ENCODE results near the gene CABCOCO1.

CABCOCO1 gene, protein sequence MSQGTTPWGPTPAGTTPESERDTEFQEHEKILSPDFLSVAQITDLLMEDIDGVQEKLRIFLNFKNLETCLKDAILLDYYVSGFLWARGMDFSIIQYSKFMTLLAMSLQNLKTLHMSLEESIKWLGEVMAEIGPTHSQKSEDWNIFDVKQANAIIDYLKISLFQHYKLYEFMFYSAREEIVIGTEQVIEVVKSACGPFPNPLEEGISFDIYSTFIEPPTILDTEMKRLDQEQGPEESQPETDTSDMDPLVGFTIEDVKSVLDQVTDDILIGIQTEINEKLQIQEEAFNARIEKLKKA

GRCh38 chr10:61662794-61663259, at the start of gene CABCOCO1:
Gene CABCOCO1, plus strand, starts transcription at chr10:61662929. Its CDS starts 44 bp downstream, at chr10:61662973.
- no peak for DNase-seq (ENCODE audit: low read depth)
- H3K4me3 ChIP-seq (ENCODE audit: low read depth, low read length), result peak within 1 kb of the TSS; percentile 69

DNA sequence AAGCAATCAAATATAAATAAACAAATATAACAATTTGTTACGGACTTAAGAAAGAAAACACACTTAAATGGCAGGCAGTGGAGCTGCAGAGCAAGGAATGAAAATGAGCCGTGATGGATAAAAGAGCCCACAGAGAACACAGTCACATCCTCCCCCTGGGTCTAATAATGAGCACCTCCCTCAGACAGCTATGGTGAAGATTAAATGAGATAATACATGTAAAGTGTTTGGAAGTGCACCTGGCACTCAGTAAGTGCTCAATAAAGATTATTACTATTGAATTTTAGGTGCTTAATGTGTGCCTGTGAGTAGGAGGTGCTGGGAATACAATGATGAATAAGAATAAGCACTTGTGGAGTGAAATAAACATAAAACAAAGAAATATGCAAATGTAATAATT, 49.1 kb upstream of the CABCOCO1 start:
- DNase-seq (ENCODE audit: low read depth), result no peak
- no peak overlapping the region for H3K4me3 ChIP-seq (ENCODE audit: low read depth, low read length)

DNA sequence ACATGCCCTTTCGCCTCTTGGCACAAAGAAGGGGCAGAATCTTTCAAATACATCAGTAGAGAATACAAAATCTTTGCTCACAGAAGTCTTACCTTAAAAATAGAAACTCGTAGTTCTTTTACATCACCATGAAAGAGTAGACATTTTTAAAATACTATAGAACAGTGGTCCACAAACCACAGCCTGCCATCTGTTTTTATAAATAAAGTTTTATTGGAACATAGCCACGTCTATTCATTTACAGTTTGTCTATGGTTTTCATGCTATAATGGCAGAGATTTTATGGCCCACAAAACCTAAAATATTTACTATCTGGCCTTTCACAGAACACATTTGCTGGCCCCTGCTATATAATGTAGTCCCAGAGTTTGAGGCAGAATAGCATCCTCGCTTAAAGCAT, 46.1 kb upstream of the CABCOCO1 start:
- DNase-seq (ENCODE audit: low read depth), result no peak
- H3K4me3 ChIP-seq (ENCODE audit: low read depth, low read length), result no peak overlapping the region

- no peak for DNase-seq (ENCODE audit: low read depth)
- no peak overlapping the region for H3K4me3 ChIP-seq (ENCODE audit: low read depth, low read length)
These were observed 45.5 kb upstream of the CABCOCO1 start for GRCh38 chr10:61617180-61617579.

- no peak for DNase-seq (ENCODE audit: low read depth)
- no peak overlapping the region for H3K4me3 ChIP-seq (ENCODE audit: low read depth, low read length)
These were observed 45.1 kb upstream of the CABCOCO1 start for GRCh38 chr10:61617586-61617985.

- H3K4me3 ChIP-seq (ENCODE audit: low read depth, low read length), result no peak overlapping the region
- DNase-seq (ENCODE audit: low read depth), result no peak
These were observed 44.3 kb upstream of the CABCOCO1 start for GRCh38 chr10:61618388-61618961.

GRCh38 chr10:61620506-61620905, 42.2 kb upstream of the CABCOCO1 start:
- no peak overlapping the region for H3K4me3 ChIP-seq (ENCODE audit: low read depth, low read length)
- DNase-seq (ENCODE audit: low read depth), result no peak

DNA sequence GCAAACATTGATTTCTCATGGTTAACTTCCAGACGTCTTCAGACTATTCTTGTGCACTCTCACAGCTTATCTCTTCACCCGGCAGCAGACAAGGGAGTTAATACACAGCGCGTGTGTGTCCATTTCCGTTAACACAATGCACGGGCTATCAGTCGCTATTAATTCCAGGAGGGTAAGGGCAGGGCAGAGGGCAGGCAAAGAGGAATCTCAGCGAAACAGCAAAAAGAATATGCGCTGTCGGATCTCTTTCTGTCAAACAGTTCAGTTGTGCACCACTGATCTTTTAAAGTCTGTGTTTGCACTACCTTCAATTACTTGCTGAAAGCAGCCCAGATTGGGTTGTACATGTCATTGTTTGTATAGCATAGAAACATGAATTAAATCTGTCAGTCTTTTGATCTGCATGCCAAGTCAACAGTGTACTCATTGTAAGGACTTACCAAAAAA, 41.1 kb upstream of the CABCOCO1 start:
- H3K4me3 ChIP-seq (ENCODE audit: low read depth, low read length), result no peak overlapping the region
- no peak for DNase-seq (ENCODE audit: low read depth)

- H3K4me3 ChIP-seq (ENCODE audit: low read depth, low read length), result no peak overlapping the region
- no peak for DNase-seq (ENCODE audit: low read depth)
These were observed 39.6 kb upstream of the CABCOCO1 start for GRCh38 chr10:61623161-61623560.

DNA sequence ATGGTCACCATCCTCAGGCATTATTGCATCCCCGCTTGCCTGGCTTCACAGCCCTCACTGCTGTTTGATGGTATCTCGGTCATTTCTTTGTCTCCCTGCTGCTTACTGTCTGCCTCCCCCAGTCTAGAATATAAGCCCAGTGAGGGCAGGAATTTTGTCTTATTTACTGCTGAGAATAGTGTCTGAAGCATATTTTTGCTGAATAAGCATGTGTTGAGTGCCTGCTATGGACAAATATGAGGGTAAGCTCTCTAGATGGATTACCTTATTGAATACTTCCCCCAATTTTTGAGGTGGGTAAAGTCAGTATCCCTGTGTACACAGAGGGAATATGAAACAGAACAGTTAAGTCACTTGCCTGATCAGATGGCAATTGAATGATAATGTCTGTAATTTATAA, 36.5 kb upstream of the CABCOCO1 start:
- no peak for DNase-seq (ENCODE audit: low read depth)
- H3K4me3 ChIP-seq (ENCODE audit: low read depth, low read length), result no peak overlapping the region

GRCh38 chr10:61627266-61627665, 35.5 kb upstream of the CABCOCO1 start:
- no peak overlapping the region for H3K4me3 ChIP-seq (ENCODE audit: low read depth, low read length)
- no peak for DNase-seq (ENCODE audit: low read depth)

DNA sequence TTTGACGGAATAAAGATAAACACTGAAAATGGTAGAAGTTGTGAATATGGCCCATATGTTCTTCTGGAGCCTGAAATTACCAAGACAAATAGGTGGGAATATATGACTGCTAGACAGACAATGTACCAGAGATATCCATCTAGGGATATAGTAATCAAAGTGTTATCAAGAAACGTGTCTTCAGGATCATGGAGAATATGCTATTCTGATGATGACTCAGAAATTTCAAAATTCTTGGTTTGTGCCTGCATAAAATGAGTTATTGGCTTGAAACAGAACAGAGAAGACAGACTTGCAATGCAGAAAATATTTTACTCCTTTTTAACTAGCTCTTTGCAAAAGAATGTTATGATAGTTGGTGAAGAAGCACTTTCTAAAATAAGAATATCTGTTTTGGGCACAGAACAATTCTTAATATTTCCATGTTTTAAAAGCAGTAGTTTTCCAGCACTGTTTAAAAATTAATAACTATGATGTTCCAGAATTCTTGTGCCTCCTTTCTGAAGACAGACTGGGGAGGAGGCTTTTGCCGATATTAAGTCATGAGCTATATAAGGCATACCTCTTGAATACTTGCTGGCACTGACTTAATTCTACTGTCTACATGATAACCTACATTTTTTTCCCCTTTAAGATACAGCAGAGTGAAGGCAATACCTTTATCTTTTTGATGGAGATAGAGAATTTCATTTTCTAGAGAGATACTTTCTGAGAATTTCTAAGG, 34.4 kb upstream of the CABCOCO1 start:
- DNase-seq (ENCODE audit: low read depth), result no peak
- no peak overlapping the region for H3K4me3 ChIP-seq (ENCODE audit: low read depth, low read length)

GRCh38 chr10:61628875-61629513, 33.7 kb upstream of the CABCOCO1 start:
- DNase-seq (ENCODE audit: low read depth), result peak; percentile 94
- H3K4me3 ChIP-seq (ENCODE audit: low read depth, low read length), result no peak overlapping the region

DNA sequence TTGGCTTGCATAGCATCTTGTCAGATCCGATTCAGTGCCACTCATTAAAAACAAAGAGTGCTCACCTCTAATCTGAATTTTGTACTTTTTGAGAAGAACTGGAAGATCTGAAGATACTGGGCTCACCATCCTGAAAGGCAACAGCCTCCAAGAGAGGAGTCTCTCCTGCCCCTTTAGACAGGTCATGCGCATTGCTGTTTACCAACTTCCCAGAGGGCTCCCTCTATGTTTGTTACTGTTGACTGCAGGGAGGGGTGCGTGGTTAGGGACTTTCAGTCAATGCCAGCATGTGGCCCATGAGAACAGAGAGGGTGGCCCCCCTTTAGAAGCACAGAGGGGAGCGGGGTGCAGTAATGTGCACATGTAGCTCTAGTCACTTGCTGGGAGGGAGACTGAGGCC, 33.2 kb upstream of the CABCOCO1 start:
- no peak overlapping the region for H3K4me3 ChIP-seq (ENCODE audit: low read depth, low read length)
- no peak for DNase-seq (ENCODE audit: low read depth)

GRCh38 chr10:61632057-61632670, 30.6 kb upstream of the CABCOCO1 start:
- H3K4me3 ChIP-seq (ENCODE audit: low read depth, low read length), result no peak overlapping the region
- DNase-seq (ENCODE audit: low read depth), result no peak

- DNase-seq (ENCODE audit: low read depth), result no peak
- no peak overlapping the region for H3K4me3 ChIP-seq (ENCODE audit: low read depth, low read length)
These were observed 29.1 kb upstream of the CABCOCO1 start for GRCh38 chr10:61633665-61634064.

GRCh38 chr10:61634746-61635145, 28.0 kb upstream of the CABCOCO1 start:
- no peak for DNase-seq (ENCODE audit: low read depth)
- no peak overlapping the region for H3K4me3 ChIP-seq (ENCODE audit: low read depth, low read length)

- no peak for DNase-seq (ENCODE audit: low read depth)
- H3K4me3 ChIP-seq (ENCODE audit: low read depth, low read length), result no peak overlapping the region
These were observed 27.3 kb upstream of the CABCOCO1 start for GRCh38 chr10:61635471-61635870.

DNA sequence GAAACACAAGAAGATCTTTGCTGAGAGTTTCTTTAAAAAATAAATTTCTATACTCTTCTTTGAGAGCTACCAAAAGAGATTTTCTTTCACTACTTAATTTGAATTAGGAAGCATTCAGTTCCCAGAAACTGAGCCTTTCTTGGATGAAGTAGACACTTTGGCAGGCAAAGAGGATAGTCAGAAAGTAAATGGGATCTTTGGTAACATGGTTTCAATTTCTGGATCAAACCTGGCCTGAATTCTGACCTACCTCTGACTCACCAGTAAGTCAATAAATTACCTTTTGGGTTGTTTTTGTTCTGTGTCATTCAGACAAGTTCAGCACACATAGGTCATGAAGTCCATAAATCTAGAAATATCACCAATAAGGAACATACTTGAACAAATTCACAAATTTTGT, 26.8 kb upstream of the CABCOCO1 start:
- peak; percentile 61 for DNase-seq (ENCODE audit: low read depth)
- no peak overlapping the region for H3K4me3 ChIP-seq (ENCODE audit: low read depth, low read length)

DNA sequence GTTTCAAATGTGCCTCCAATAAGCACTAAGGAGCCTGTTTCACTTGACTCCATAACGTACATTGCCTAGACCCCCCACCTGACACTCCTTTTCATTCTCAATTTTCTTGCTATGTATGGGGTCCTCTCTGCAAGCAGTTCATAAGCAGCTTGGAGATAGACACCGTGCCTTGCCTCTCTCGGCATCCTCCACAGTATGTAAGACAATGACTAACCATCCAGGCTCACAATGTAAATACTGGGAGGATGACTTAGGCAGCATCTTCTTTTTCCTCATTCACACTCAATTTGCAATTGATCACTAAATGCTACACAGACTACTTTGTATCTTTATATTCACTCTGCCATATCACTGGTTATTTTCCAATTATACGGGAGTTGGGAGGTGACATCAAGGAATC, 22.8 kb upstream of the CABCOCO1 start:
- DNase-seq (ENCODE audit: low read depth), result no peak
- no peak overlapping the region for H3K4me3 ChIP-seq (ENCODE audit: low read depth, low read length)

Measured in skeletal muscle cell (primary cell).